OCI-LY3 (cell line): ENCODE results near the gene BOLA1.

Source experiments
- H2AFZ ChIP-seq: fragments of 200-600, 300-600 bp; shearing (Covaris generic); 2 replicates; pipeline ENCODE4 v1.6.0; 2014; ENCODE audit warnings: antibody characterized with exemption, low read depth, low read length
- H3K27ac ChIP-seq: fragments of 200-600, 300-600 bp; sonication (generic); 2 replicates; pipeline ENCODE4 v1.5.1; 2014; ENCODE audit warnings: mild to moderate bottlenecking, low read length, moderate library complexity, mixed read lengths
- H3K27me3 ChIP-seq: fragments of 200-600, 300-600 bp; sonication (generic); 2 replicates; pipeline ENCODE4 v1.6.1; 2014; ENCODE audit warnings: low read depth, low read length, mixed read lengths
- H3K36me3 ChIP-seq: fragments of 200-600, 300-600 bp; sonication (generic); replicated peaks from 2 replicates; pipeline ENCODE3; 2014; ENCODE audit warnings: low read depth, low read length, mixed read lengths
- H3K4me1 ChIP-seq: fragments of 300-600, 200-600 bp; sonication (generic); 2 replicates; pipeline ENCODE4 v1.6.1; 2014; ENCODE audit warnings: low read length, mixed read lengths
- H3K4me2 ChIP-seq: fragments of 200-600, 300-600 bp; sonication (generic); 2 replicates; pipeline ENCODE4 v1.6.1; 2014; ENCODE audit warnings: low read length, mixed read lengths
- H3K4me3 ChIP-seq: fragments of 300-600, 200-600 bp; sonication (generic); 2 replicates; pipeline ENCODE4 v1.5.1; 2014; ENCODE audit warnings: antibody characterized with exemption, mild to moderate bottlenecking, low read length, moderate library complexity
- H3K79me2 ChIP-seq: fragments of 300-600, 200-600 bp; shearing (Covaris generic); 2 replicates; pipeline ENCODE4 v1.6.1; 2014; ENCODE audit warnings: mild to moderate bottlenecking, low read length, mixed read lengths
- H3K9ac ChIP-seq: fragments of 300-600, 200-600 bp; shearing (Covaris generic); 2 replicates; pipeline ENCODE4 v1.6.0; 2014; ENCODE audit warnings: mild to moderate bottlenecking, low read length, moderate library complexity
- H3K9me3 ChIP-seq: fragments of 200-600, 300-600 bp; shearing (Covaris generic); 2 replicates; pipeline ENCODE4 v1.6.1; 2014; ENCODE audit warnings: low read length, mixed read lengths; ENCODE audit not compliant: insufficient read depth
- H4K20me1 ChIP-seq: fragments of 200-600, 300-600 bp; sonication (generic); 2 replicates; pipeline ENCODE4 v1.6.1; 2016; ENCODE audit warnings: low read length, mixed read lengths; ENCODE audit not compliant: insufficient read depth
- EZH2phosphoT487 ChIP-seq: fragments of 200-600 bp; shearing (Covaris generic); IDR thresholded peaks from 2 replicates; pipeline ENCODE4 v1.6.1; 2018; ENCODE audit warnings: antibody characterized with exemption, mixed run types, low read depth
- TF ChIP-seq, protein P1 (sequence below): fragments of 200-600, 300-600 bp; sonication (generic); IDR thresholded peaks from 2 replicates; pipeline ENCODE4 v1.5.1; 2014; ENCODE audit warnings: antibody characterized with exemption, low read length, low read depth

BOLA1 gene

DNA sequence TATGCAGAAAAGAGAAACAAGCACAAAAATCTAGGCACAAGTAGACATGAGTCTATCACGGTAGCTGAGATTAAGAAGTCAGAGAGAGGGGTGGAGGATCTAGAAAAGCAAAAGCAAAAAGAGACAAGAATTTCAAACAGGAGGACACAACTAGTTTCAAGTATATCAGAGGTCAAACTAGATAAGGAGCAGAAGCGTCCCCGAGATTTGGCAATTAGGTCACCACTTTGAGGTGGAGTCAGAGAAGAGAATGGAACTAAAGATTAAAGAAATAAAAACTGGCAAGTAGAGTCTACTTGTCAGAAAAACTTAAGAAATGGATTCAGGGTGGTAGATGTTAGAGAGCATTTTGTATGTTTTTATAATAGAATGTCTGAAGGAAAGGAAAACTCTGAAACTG lies 26.0 kb downstream of the BOLA1 start:
- H4K20me1 ChIP-seq = peaks cover 10% of the 10 kb centered on the region; the same call in 1 of the 2 replicates
- no peak overlapping the region for H3K4me3 ChIP-seq
- peaks cover 23% of the 10 kb centered on the region for H3K4me1 ChIP-seq
- no peaks in the 10 kb centered on the region for H3K27me3 ChIP-seq
- no peaks in the 10 kb centered on the region for H3K9me3 ChIP-seq
- H3K27ac ChIP-seq = no peak overlapping the region
- H2AFZ ChIP-seq = no peak overlapping the region
- no peak overlapping the region for H3K9ac ChIP-seq
- H3K4me2 ChIP-seq = no peak overlapping the region
- TF ChIP-seq EZH2phosphoT487 = no peak
- TF ChIP-seq, protein P1, sequence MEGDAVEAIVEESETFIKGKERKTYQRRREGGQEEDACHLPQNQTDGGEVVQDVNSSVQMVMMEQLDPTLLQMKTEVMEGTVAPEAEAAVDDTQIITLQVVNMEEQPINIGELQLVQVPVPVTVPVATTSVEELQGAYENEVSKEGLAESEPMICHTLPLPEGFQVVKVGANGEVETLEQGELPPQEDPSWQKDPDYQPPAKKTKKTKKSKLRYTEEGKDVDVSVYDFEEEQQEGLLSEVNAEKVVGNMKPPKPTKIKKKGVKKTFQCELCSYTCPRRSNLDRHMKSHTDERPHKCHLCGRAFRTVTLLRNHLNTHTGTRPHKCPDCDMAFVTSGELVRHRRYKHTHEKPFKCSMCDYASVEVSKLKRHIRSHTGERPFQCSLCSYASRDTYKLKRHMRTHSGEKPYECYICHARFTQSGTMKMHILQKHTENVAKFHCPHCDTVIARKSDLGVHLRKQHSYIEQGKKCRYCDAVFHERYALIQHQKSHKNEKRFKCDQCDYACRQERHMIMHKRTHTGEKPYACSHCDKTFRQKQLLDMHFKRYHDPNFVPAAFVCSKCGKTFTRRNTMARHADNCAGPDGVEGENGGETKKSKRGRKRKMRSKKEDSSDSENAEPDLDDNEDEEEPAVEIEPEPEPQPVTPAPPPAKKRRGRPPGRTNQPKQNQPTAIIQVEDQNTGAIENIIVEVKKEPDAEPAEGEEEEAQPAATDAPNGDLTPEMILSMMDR = no peak
- peaks cover 45% of the 10 kb centered on the region for H3K36me3 ChIP-seq
- peaks cover 31% of the 10 kb centered on the region for H3K79me2 ChIP-seq

DNA sequence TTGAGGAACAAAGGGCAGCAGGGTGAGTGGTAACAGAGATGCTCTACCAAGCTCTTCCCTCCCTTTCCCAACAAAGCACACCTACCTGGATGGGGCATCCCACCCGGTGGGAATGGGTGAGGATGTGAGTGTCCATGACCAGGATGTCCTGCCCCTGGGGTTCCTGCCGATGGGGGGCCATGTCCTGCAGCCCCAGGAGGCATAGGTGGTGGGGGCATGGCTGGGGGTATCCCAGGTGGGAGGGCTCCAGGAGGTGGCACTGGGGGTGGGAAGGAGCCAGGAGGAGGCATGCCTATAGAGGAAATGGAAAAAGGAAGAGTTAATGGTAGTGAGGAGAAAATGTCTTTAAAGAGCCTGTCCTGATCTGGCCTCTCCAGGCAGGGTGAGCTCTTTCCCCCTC lies 26.4 kb downstream of the BOLA1 start:
- Histone ChIP-seq H3K4me1 (peaks cover 23% of the 10 kb centered on the region), H3K79me2 (peaks cover 31% of the 10 kb centered on the region), H3K27ac (no peak overlapping the region), H3K36me3 (peaks cover 45% of the 10 kb centered on the region), H3K4me2 (no peak overlapping the region), H2AFZ (no peak overlapping the region), H4K20me1 (peaks cover 10% of the 10 kb centered on the region; the same call in 1 of the 2 replicates), H3K4me3 (no peak overlapping the region), H3K9me3 (no peaks in the 10 kb centered on the region), H3K9ac (no peak overlapping the region), H3K27me3 (no peaks in the 10 kb centered on the region)
- TF ChIP-seq, protein P1 = no peak
- TF ChIP-seq EZH2phosphoT487 = no peak

DNA sequence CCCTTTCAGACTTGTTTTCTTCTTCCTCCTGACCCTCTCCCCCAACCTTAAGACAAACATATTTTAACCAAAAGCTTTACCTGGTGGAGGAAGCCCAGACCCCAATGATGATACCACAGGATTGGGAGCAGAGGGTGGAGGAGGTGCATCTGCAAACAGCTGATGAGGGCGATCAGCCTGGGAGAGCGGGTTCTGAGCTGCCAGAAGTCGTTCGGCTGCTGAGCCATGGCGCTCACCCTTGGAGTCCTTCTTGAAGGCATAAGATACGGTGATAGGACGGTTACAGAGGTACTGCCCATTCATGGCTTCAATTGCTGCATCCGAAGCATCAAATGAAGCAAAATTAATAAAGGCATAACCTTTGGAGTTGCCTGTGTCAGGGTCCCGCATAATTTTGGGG lies 26.9 kb downstream of the BOLA1 start:
- Histone ChIP-seq H3K79me2 (peaks cover 31% of the 10 kb centered on the region), H4K20me1 (peaks cover 10% of the 10 kb centered on the region; the same call in 1 of the 2 replicates), H3K36me3 (peaks cover 45% of the 10 kb centered on the region), H3K9ac (no peak overlapping the region), H3K9me3 (no peaks in the 10 kb centered on the region), H3K27me3 (no peaks in the 10 kb centered on the region), H3K4me1 (peaks cover 23% of the 10 kb centered on the region), H3K4me2 (peak overlapping the region; percentile 95), H3K27ac (no peak overlapping the region), H2AFZ (no peak overlapping the region), H3K4me3 (peak overlapping the region; percentile 80; the same call in 1 of the 2 replicates)
- TF ChIP-seq, protein P1 = no peak
- no peak for TF ChIP-seq EZH2phosphoT487

DNA sequence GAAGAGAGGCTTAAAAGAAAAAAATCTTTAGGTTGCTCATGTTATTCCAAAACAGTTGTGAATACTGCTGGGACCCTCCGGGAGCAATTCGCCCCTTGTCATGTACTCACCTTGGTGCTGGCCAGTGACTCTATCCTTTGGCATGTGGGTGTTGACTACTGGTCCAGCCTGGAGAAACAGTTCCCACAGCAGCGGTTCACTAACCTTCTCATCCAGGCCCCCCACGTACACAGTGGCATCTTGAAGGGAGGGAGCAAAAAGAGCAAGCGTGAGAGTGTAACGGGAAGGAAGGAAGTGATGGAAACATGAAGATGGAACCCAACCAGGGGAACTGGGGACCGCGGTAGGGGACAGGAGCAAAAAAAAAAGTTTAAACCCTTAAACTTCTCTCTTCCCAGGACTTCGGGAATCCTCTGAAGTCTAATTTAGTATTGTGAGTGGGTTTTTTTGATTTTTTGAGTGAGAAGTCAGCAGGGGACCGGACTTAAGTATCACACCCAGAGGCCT lies 27.7 kb downstream of the BOLA1 start:
- Histone ChIP-seq H3K9me3 (no peaks in the 10 kb centered on the region), H3K9ac (peak overlapping the region; percentile 90), H3K36me3 (peaks cover 40% of the 10 kb centered on the region), H4K20me1 (peaks cover 10% of the 10 kb centered on the region; the same call in 1 of the 2 replicates), H3K4me2 (peak overlapping the region; percentile 95), H3K27me3 (no peaks in the 10 kb centered on the region), H2AFZ (no peak overlapping the region), H3K79me2 (peaks cover 31% of the 10 kb centered on the region), H3K4me1 (peaks cover 23% of the 10 kb centered on the region), H3K27ac (peak overlapping the region; percentile 86), H3K4me3 (peak overlapping the region; percentile 80)
- TF ChIP-seq EZH2phosphoT487 = no peak
- TF ChIP-seq, protein P1 = no peak
